NCI-H2081 treated with DMSO at 0.1 percent for 48 hours (cell line): Measurements from ENCODE around the gene A2M.

Source experiments
- DNase-seq: peaks from one replicate; lab custom pipeline; 2025; lab: John Stamatoyannopoulos, UW

Gene A2M

GRCh38 chr12:9122091-9122609 is 6.4 kb upstream of the A2M start:
- DNase-seq: no peak

- DNase-seq: no peak
These were observed 4.9 kb upstream of the A2M start for GRCh38 chr12:9120487-9121184.

GRCh38 chr12:9118158-9118557 is 2.4 kb upstream of the A2M start:
- no peak for DNase-seq

GRCh38 chr12:9114946-9115345 is 773 bp downstream of the A2M start:
- no peak for DNase-seq

GRCh38 chr12:9113987-9114309 is 1.8 kb downstream of the A2M start:
- DNase-seq: no peak

GRCh38 chr12:9113296-9113986 is 2.3 kb downstream of the A2M start:
- DNase-seq: no peak

GRCh38 chr12:9112076-9112853 is 3.5 kb downstream of the A2M start:
- no peak for DNase-seq

- DNase-seq: no peak
These were observed 4.2 kb downstream of the A2M start for GRCh38 chr12:9111525-9111924.

GRCh38 chr12:9109737-9110491 is 5.8 kb downstream of the A2M start:
- DNase-seq: no peak

- DNase-seq: no peak
These were observed 6.6 kb downstream of the A2M start for GRCh38 chr12:9109213-9109522.

- DNase-seq: no peak
These were observed 7.1 kb downstream of the A2M start for GRCh38 chr12:9108504-9109212.

- DNase-seq: no peak
These were observed 8.2 kb downstream of the A2M start for GRCh38 chr12:9107542-9107873.

- DNase-seq: no peak
These were observed 8.8 kb downstream of the A2M start for GRCh38 chr12:9106610-9107541.

- DNase-seq: no peak
These were observed 9.7 kb downstream of the A2M start for GRCh38 chr12:9106067-9106466.

- no peak for DNase-seq
These were observed 10.8 kb downstream of the A2M start for GRCh38 chr12:9104767-9105423.

GRCh38 chr12:9104087-9104486 is 11.6 kb downstream of the A2M start:
- DNase-seq: no peak

- no peak for DNase-seq
These were observed 12.5 kb downstream of the A2M start for GRCh38 chr12:9103050-9103849.

- DNase-seq: no peak
These were observed 14.6 kb downstream of the A2M start for GRCh38 chr12:9101018-9101687.
